ENCODE data around the gene CBX1.

The CBX1 gene

DNA sequence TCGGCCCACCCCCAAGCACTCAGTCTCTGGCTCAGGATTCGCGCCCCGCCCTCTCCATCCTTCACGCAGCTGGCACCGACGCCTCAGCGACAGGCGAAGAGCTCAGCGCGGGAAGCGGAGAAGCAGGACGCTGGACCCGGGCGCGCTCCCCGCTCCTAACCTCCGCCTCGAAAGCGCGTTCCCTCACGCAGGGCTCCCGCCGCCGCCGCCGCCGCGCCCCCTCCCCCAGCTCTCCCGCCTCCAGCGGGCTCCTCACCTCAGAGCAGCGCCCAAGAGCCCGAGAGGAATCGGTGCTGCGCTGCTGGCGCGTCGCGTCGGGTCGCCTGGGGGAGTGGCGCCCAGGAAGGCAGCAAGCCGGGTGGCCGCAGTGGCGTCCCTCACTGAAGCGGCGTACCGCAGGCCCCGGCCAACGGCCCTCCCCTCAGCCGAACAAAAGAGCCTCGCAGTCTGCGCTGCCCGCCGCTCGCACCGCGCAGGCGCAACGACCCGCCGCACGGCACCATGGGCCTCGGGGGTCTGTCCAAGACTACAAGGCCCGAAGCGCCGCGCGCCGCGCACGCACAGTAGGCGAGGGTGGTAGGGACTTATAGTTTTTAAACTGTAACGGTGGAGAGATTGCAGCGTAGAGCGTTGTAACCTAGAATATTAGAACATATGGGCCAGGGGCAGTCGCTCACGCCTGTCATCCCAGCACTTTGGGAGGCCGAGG is at the start of gene CBX1:
TSS of gene CBX1 (minus strand) at position 467 of the 709 bp plus-strand sequence. CDS start 24,474 bp downstream, outside the sequence.
- peak; percentile 90 for DNase-seq (ENCODE audit: low spot score)

DNA sequence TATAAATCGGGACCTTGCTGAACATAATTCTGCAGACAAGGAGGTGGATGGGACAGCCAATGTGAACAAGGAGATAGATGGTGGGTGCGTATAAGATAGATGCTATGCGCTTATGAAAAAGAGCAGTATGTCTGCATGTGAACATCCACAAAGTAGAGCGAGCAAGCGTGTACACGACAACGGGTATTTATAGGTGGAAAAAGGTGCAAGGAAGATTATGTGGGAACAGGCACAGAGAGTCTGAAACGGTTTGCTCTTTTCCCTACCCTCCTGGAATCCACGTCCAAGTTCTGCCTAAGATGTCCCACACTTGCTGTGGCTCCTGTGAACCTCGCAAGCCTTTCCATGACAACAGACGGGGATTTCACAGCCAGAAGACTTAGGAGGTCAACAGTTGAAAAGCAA is 49.3 kb upstream of the CBX1 start:
- no peak for DNase-seq (ENCODE audit: low spot score)

DNA sequence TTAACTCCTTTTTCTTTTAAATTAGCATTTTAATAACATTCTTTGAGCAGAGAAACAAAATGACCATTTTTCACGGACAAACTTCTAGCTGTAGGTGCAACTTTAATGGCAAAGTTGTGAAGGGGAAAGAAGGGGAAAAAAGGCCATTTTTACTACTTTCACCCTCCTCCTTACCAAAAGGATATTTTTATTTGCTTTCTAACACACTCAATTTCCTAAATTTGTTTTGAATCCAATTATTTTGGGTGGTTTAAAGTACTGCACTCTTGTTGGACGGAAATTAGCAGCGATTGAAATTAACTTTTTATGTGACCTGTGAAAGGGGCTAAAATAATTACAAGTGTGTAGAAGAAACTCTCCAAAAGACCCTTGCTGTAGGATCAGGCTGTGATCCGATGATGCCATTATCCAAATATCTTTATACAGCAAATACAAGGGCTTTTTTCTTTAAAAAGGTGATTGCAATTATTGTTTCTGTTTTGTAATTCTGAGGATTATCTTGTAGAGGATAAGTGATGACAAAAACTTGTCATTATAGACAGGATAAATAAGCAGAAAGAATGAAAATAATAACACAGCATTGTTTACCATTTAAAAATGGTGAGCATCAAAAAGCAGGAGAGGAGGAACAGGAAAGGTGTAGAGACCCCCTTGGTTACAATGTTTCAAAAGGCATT is 48.6 kb upstream of the CBX1 start:
- DNase-seq (ENCODE audit: low spot score), result no peak

DNA sequence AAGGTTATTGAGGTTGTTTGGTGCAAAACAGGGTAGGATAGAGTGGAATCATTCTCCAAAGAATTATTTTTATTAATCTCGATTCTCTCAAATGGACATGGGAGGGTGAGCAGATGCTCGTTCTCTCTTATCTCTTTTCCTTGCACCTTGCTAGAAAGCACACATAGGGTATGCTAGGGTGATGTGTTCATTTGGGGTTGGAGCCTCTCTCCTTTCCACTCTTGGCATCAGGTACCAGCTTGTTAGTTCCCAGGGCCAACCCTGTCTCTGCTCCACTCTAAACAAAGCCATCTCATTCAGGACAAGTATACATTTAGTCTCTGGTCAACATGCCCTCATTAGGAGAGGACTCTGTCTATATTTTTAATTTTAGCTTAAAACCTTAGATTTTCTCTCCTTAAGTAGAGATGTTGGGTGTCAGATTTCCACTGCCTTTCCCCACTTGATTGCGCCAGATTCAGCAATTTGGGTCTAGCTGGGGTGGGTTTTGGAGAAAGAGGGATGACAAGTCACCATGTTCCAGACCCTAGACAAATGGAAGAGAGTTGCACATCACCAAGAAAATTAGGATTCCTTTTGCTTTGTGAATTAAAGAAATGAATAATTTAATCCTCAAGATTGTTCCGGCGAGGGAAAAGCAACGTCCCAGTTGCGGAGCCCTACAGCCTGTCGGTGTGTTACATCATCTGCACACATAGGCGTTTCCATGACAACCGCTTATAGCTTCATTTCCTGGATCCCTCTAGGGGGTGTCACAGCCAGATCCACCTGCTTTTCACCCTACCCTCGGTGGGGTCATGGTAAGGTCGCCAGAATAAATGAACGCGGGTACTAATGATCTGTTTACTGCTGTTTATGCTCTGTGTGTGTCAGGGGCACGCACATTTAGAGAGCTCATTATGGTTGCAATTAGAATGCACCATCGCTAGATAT is 47.8 kb upstream of the CBX1 start:
- DNase-seq (ENCODE audit: low spot score), result no peak

GRCh38 chr17:48148029-48148770 is 46.9 kb upstream of the CBX1 start:
- DNase-seq (ENCODE audit: low spot score), result no peak

DNA sequence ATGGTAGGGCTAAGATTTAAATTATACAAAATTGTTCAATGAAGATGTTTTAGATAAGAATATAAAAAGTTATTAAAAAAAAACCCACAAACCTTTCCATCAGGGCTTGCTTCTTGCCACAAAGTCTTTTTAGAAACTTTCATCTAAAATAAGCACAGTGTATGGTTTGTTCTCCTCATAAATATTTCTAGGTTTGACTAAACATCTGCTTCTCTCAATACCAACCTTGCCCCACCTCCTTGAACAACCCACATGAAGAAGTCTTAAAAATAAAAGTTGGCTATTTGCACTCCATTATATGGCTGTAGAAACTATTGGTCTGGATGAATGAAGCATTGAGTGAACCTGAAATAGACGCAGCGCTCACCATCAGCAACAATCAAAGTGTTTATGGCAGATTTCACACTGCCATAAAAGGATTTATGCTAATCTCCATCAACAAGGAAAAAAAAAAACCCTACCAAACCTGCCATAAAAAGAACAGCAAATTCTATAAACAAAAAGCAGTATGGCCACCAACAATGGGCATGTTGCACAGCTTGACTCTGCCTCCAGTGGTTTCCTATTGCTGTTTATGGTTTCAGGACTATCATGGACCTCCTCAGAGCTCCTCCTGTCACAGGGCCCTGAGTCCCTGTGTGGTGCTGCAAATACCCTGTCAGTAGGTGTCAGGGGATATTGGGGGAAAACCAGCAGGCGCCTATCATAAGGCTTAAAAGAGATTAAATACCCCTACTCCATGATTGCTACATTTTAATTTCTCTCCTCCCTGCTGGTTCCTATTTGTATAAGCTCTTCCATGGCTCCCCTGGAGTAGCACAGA is 43.9 kb upstream of the CBX1 start:
- no peak for DNase-seq (ENCODE audit: low spot score)

- DNase-seq (ENCODE audit: low spot score), result no peak
These were observed 43.0 kb upstream of the CBX1 start for GRCh38 chr17:48144231-48144630.

- no peak for DNase-seq (ENCODE audit: low spot score)
These were observed 42.4 kb upstream of the CBX1 start for GRCh38 chr17:48143629-48144028.

GRCh38 chr17:48139944-48140343 is 38.7 kb upstream of the CBX1 start:
- no peak for DNase-seq (ENCODE audit: low spot score)

DNA sequence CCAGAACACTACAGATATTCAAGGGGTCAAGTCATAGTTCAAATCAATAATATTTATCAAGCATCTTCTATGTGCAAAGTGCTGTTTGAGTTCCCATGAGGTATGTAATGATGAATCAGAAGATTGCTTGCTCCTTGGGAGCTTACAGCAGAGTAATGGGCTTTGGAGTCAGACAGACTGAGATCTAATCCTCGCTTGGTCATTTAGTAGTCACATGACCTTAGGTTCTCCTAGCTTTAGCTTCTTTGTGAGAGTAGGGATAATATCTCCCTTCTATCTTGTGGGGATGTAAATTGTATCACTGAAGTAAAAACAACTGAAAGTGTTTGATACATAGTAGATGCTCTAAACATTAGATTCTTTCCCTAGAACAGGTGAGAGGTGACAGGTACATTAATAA is 36.4 kb upstream of the CBX1 start:
- no peak for DNase-seq (ENCODE audit: low spot score)

DNA sequence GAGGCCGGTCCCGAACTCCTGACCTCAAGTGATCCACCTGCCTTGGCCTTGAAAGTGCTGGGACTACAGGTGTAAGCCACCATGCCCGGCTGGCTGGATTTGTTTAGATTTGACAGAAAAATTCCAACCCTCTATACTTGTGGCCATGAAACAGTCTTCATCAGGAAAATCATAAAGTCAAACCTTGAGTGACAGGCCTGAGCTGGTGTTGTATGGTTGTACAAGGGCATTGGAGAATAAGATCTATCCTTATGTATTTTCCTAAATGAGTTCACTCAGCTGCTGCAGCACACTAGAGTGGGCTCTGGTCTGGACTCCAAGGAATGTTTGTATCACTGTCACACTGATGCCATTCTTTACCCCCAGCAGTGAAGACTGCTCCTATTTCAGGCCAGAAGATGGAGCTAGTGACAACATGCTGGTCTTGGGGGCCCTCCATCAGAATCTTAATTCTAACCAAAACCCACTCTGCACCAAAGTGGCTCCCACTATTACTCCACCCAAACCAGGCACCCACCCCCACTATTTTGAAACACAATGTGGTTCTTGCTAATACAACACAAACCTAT is 33.7 kb upstream of the CBX1 start:
- peak; percentile 28 for DNase-seq (ENCODE audit: low spot score)

GRCh38 chr17:48132385-48132784 is 31.1 kb upstream of the CBX1 start:
- no peak for DNase-seq (ENCODE audit: low spot score)

DNA sequence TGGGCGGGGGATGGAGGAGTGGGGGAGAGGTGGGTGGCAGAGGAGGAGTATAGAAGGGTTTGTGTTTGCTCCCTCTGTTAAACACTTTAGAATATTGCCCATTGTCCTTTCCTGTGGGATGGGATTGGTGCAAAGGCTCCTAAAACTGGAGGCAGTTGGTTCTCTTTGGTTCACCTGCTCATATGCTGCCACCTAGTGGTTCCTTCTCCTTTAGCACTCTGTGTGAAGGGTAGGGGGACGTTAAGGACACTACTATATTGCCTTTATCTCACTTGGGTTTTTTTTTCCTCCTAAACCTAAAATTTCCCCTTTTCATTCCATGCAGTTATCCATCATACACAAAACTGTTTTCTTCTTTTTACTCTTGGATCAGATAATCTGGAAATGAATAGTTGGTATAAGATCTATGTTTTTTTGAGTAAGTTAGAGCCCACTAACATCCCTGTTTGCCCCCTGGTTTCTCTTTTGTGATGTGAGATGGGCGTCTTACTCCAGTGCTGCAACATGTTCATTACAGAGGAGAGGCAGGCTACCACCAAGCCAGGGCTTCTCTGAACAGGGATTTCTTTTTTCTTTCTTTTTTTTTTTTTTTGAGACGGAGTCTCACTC is 30.0 kb upstream of the CBX1 start:
- peak; percentile 67 for DNase-seq (ENCODE audit: low spot score)

DNA sequence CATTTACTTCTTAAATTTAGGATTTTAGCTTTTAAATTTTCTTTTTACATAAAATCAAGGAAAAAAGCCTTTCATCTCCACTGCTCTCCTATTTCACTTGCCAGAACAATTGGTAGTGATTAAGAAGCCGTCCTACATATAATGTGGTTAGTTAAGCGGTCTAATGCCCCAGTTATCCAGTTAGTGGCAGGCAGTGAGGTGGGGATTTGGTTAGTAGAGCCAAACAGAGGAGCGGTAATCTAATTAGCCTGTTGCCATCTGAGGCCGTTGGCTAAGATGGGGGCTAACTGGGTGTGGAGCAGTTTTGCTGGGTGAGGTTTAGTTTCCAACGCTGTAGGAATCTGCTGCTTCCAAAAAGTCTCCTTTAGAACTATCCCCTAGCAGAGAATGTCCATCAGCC is 28.7 kb upstream of the CBX1 start:
- DNase-seq (ENCODE audit: low spot score), result no peak

DNA sequence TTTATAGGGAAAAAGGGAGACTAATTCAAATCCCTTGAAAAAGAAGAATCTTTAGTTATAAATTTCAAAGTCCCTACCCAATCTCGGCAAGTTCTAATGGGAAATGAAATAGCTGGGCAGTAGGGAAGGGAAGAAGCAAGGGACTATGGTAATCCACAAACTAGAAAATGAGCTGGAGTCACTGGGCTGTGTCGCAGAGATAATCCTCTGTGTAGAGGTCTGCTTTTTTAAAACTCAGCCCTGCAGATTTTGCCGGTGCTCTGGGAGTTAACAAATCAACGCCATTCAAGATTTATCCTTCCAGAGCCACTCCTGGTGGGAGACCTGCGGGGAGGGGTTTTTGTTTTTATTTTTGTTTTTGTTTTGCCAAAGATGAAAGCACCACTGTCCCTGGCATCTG is 27.1 kb upstream of the CBX1 start:
- no peak for DNase-seq (ENCODE audit: low spot score)

GRCh38 chr17:48127371-48128051 is 26.2 kb upstream of the CBX1 start:
- no peak for DNase-seq (ENCODE audit: low spot score)

DNA sequence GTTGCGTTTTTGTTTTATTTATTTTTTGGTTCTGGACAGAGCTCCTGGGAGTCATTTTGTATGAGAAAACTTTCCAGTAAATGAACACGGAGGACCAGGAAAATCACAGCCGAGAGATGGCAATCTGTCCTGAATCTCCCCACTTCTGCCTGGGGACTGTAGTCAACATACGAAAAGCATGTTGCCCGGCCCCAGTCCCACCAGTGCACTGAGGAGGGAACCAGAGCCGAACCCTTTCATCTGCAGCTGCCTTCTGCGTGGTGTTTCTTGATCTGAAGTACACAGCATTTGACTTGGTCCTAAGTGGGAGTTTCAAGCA is 25.2 kb upstream of the CBX1 start:
- DNase-seq (ENCODE audit: low spot score), result no peak

GRCh38 chr17:48125829-48126531 is 24.7 kb upstream of the CBX1 start:
- no peak for DNase-seq (ENCODE audit: low spot score)

DNA sequence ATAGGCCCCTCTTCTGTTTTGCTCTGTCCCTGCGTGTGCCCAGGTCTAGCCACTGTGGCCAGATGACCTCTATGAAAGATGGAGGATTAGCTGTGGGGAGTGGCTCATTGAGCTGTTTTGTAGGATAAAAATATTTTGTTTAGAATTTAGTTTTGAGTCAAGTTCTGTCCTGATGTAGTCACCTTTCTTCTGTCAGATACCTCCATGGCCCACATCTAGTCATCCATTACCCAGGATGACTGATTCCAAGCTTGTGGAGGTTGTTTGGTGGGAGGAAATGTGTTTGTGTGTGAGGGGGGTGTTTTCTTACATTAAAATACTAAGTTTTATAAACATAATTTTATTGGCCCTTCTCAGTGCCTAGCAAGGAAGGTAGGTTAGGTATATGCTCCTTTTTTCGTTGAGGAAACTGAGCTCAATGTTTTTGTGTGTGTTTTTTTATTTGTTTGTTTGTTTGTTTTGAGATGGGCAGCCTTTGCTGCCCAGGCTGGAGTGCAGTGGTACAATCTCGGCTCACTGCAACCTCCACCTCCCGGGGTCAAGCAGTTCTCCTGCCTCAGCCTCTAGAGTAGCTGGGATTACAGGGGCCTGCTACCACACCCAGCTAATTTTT is 22.6 kb upstream of the CBX1 start:
- DNase-seq (ENCODE audit: low spot score), result no peak
